SW 1271 (cell line): ENCODE measurements around the gene PHACTR1.
A peak's percentile ranks its signal among the peaks of the same experiment; 100 is the strongest.
"Not testable (repeated sequence)": the region's sequence is repeated elsewhere in the genome, so short reads cannot be mapped to it uniquely, and the experiment has no call there.

Experiments used
- DNase-seq, 2 experiments: peaks; one replicate each; lab custom pipeline; 2025; lab: John Stamatoyannopoulos, UW

Gene PHACTR1

GRCh38 chr6:12899046-12899833 lies 182.7 kb downstream of the PHACTR1 start:
- DNase-seq = no peak

GRCh38 chr6:12903246-12903645 lies 186.7 kb downstream of the PHACTR1 start:
- DNase-seq = no peak

- DNase-seq = no peak
Measured at GRCh38 chr6:12909833-12910232, 193.3 kb downstream of the PHACTR1 start.

GRCh38 chr6:12911427-12911826 lies 194.9 kb downstream of the PHACTR1 start:
- peak in 1 of 2 experiments; percentile 46 for DNase-seq

GRCh38 chr6:12913201-12913600 lies 196.6 kb downstream of the PHACTR1 start:
- DNase-seq = no peak

- no peak for DNase-seq
Measured at GRCh38 chr6:12916006-12916405, 199.4 kb downstream of the PHACTR1 start.

GRCh38 chr6:12916420-12917136 lies 200.0 kb downstream of the PHACTR1 start:
- no peak for DNase-seq

- no peak for DNase-seq
Measured at GRCh38 chr6:12921467-12921866, 204.9 kb downstream of the PHACTR1 start.

GRCh38 chr6:12923644-12924235 lies 207.2 kb downstream of the PHACTR1 start:
- no peak for DNase-seq

- no peak for DNase-seq
Measured at GRCh38 chr6:12924911-12925310, 208.3 kb downstream of the PHACTR1 start.

- DNase-seq = no peak
Measured at GRCh38 chr6:12927746-12928145, 211.2 kb downstream of the PHACTR1 start.

GRCh38 chr6:12929678-12930077 lies 213.1 kb downstream of the PHACTR1 start:
- no peak for DNase-seq

GRCh38 chr6:12931639-12932038 lies 215.1 kb downstream of the PHACTR1 start:
- DNase-seq = no peak

- no peak for DNase-seq
Measured at GRCh38 chr6:12935637-12936036, 219.1 kb downstream of the PHACTR1 start.

- no peak for DNase-seq
Measured at GRCh38 chr6:12937971-12938370, 221.4 kb downstream of the PHACTR1 start.

GRCh38 chr6:12939314-12939713 lies 222.7 kb downstream of the PHACTR1 start:
- no peak for DNase-seq

- DNase-seq = no peak
Measured at GRCh38 chr6:12941422-12941821, 224.9 kb downstream of the PHACTR1 start.

- DNase-seq = no peak
Measured at GRCh38 chr6:12943549-12943948, 227.0 kb downstream of the PHACTR1 start.

GRCh38 chr6:12944001-12944400 lies 227.4 kb downstream of the PHACTR1 start:
- no peak for DNase-seq

GRCh38 chr6:12944528-12944927 lies 228.0 kb downstream of the PHACTR1 start:
- not testable (repeated sequence) for DNase-seq

- DNase-seq = no peak
Measured at GRCh38 chr6:12947151-12947871, 230.7 kb downstream of the PHACTR1 start.

GRCh38 chr6:12947967-12948366 lies 231.4 kb downstream of the PHACTR1 start:
- no peak for DNase-seq
